HTERT RPE-1 (cell line): ENCODE data around the gene TIGD6.

Source experiments
- in situ Hi-C: fragments of 300-500 bp; cut with MboI; formaldehyde crosslinking; loops from 4 replicates; pipeline ENCODE4 v1.14.3; 2020; ENCODE audit warnings: low sequenced_read_pairs

Gene TIGD6

GRCh38 chr5:150017226-150018005, 17.0 kb upstream of the TIGD6 start:
- in situ Hi-C loops = no loop called here

GRCh38 chr5:150016537-150016936, 16.1 kb upstream of the TIGD6 start:
- in situ Hi-C loops = no loop called here

GRCh38 chr5:150015415-150015814, 15.0 kb upstream of the TIGD6 start:
- in situ Hi-C loops = no loop called here

GRCh38 chr5:150014456-150014855, 14.0 kb upstream of the TIGD6 start:
- in situ Hi-C loops = no loop called here

GRCh38 chr5:150013931-150014330, 13.5 kb upstream of the TIGD6 start:
- in situ Hi-C loops = no loop called here

- in situ Hi-C loops = no loop called here
These were observed 9.4 kb upstream of the TIGD6 start for GRCh38 chr5:150009671-150010387.

GRCh38 chr5:150007050-150007449, 6.6 kb upstream of the TIGD6 start:
- in situ Hi-C loops = no loop called here

- in situ Hi-C loops = no loop called here
These were observed 5.9 kb upstream of the TIGD6 start for GRCh38 chr5:150006318-150006717.

- in situ Hi-C loops = no loop called here
These were observed 1.4 kb upstream of the TIGD6 start for GRCh38 chr5:150001660-150002486.

- in situ Hi-C loops = no loop called here
These were observed 671 bp upstream of the TIGD6 start for GRCh38 chr5:150000990-150001659.

- in situ Hi-C loops = loop anchor here (25.0 kb wide), 1 partner anchor 363 kb away; no protein-coding TSS in a partner anchor
These were observed 593 bp downstream of the TIGD6 start for GRCh38 chr5:149999866-150000255.

GRCh38 chr5:149999359-149999758, 1.1 kb downstream of the TIGD6 start:
- in situ Hi-C loops = loop anchor here (25.0 kb wide), 1 partner anchor 362 kb away; no protein-coding TSS in a partner anchor

- in situ Hi-C loops = loop anchor here (25.0 kb wide), 1 partner anchor 361 kb away; no protein-coding TSS in a partner anchor
These were observed 2.2 kb downstream of the TIGD6 start for GRCh38 chr5:149998281-149998680.

- in situ Hi-C loops = loop anchor here (25.0 kb wide), 1 partner anchor 359 kb away; no protein-coding TSS in a partner anchor
These were observed 4.1 kb downstream of the TIGD6 start for GRCh38 chr5:149996205-149996890.

GRCh38 chr5:149995385-149996204, 4.9 kb downstream of the TIGD6 start:
- in situ Hi-C loops = loop anchor here (25.0 kb wide), 1 partner anchor 358 kb away; no protein-coding TSS in a partner anchor

GRCh38 chr5:149993471-149993870, 7.0 kb downstream of the TIGD6 start:
- in situ Hi-C loops = loop anchor here (25.0 kb wide), 1 partner anchor 356 kb away; no protein-coding TSS in a partner anchor

GRCh38 chr5:149990518-149991376, 9.7 kb downstream of the TIGD6 start:
- in situ Hi-C loops = loop anchor here (25.0 kb wide), 1 partner anchor 353 kb away; no protein-coding TSS in a partner anchor

- in situ Hi-C loops = loop anchor here (25.0 kb wide), 1 partner anchor 351 kb away; no protein-coding TSS in a partner anchor
These were observed 12.3 kb downstream of the TIGD6 start for GRCh38 chr5:149988126-149988525.
